SK-N-MC (cell line): ENCODE results near the gene AJUBA.

ENCODE experiments used
- DNase-seq: peaks from one replicate; pipeline ENCODE4 v3.0.0-alpha.2; 2011; ENCODE audit warnings: low read depth, low spot score
- H3K27ac ChIP-seq: fragments of 200-600 bp; sonication (generic); 2 replicates; pipeline ENCODE4 v1.5.1; 2016; ENCODE audit warnings: mixed run types
- H3K36me3 ChIP-seq: fragments of 200-600 bp; sonication (generic); 2 replicates; pipeline ENCODE4 v1.6.1; 2017; ENCODE audit warnings: antibody characterized with exemption, low read length, mixed read lengths; ENCODE audit not compliant: insufficient read depth
- H3K4me3 ChIP-seq: fragments of 200-600 bp; sonication (generic); 2 replicates; pipeline ENCODE4 v1.5.1; 2016
- H3K9ac ChIP-seq: fragments of 200-600 bp; sonication (generic); 2 replicates; pipeline ENCODE4 v1.8.0; 2017; ENCODE audit warnings: mixed run types, mixed read lengths; ENCODE audit not compliant: insufficient read length
- H3K9me3 ChIP-seq: fragments of 200-600 bp; sonication (generic); 2 replicates; pipeline ENCODE4 v1.6.1; 2017; ENCODE audit warnings: low read depth, mild to moderate bottlenecking, antibody characterized with exemption, low read length, moderate library complexity, mixed read lengths
- EZH2 ChIP-seq: fragments of 200-600 bp; sonication (generic); IDR thresholded peaks from one replicate; pipeline ENCODE4 v1.6.1; 2017; ENCODE audit warnings: antibody characterized with exemption
- FOXP2 ChIP-seq: optimal IDR thresholded peaks from 2 replicates; pipeline ENCODE3; 2011; ENCODE audit warnings: mild to moderate bottlenecking, moderate library complexity; ENCODE audit not compliant: insufficient read depth; ENCODE audit errors: extremely low read length, control extremely low read depth
- POLR2AphosphoS5 ChIP-seq: IDR thresholded peaks from 2 replicates; pipeline ENCODE4 v1.6.1; 2012; ENCODE audit warnings: mild to moderate bottlenecking, low read depth, low read length, borderline replicate concordance

The AJUBA gene

DNA sequence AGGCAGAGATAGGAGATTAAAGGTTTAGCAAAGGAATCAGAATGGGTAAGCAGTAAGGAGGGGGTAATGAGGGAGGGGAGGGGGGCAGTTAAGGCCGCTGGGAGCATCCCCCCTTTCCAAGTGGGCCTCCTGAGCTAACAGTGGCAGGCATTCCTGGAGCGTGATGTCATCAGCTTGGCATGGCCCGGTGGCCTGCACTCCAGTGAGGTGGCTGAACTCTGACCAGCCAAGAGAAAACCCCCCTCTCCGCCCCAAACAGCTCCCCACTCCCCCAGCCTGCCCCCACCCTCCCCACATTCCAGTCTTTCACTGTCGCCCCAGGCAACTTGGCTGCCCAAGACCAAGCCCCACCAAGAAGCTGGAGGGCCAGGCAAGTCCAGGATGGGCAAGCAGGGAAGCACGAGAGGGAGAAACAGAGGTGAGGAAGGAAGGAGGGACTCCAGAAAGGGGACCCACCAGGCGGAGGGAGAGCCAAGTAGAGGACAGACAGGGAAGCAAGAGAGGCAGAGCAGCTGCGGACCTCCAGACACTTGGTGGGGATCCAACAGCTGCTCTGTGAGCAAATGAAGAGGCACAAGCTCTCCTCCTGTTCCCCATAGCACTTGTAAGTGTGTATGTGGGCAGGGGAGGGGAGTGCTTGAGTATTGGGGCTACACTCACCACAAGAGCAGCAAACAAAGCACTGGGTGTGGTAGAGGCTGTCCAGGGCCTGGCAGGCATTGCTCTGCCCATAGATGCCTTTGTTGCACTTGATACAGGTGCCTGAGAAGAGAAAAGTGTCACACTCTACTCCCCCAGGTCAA lies 4.5 kb downstream of the AJUBA start:
- H3K9ac ChIP-seq, result peak overlapping the region; percentile 71
- H3K4me3 ChIP-seq, result peak overlapping the region; percentile 83
- no peak for DNase-seq
- no peaks in the 10 kb centered on the region for H3K9me3 ChIP-seq
- TF ChIP-seq FOXP2 (no peak), POLR2AphosphoS5 (no peak), EZH2 (no peak)
- H3K36me3 ChIP-seq, result peaks cover 46% of the 10 kb centered on the region
- peak overlapping the region; percentile 90 for H3K27ac ChIP-seq

DNA sequence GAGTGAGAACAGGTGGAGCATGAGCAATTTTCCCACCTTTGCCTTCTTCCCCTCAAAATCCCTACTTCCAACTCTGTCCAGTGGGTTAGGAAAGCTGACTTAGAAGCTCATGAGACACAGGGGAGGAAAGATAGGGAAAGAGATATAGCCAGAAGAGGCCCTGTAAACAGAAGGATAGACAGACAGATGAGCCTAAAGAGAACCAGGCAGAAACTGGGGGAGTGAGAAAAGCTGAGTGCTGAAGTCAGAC lies 5.0 kb downstream of the AJUBA start:
- peaks cover 51% of the 10 kb centered on the region for H3K36me3 ChIP-seq
- TF ChIP-seq POLR2AphosphoS5, result no peak
- no peak for TF ChIP-seq EZH2
- TF ChIP-seq FOXP2, result no peak

DNA sequence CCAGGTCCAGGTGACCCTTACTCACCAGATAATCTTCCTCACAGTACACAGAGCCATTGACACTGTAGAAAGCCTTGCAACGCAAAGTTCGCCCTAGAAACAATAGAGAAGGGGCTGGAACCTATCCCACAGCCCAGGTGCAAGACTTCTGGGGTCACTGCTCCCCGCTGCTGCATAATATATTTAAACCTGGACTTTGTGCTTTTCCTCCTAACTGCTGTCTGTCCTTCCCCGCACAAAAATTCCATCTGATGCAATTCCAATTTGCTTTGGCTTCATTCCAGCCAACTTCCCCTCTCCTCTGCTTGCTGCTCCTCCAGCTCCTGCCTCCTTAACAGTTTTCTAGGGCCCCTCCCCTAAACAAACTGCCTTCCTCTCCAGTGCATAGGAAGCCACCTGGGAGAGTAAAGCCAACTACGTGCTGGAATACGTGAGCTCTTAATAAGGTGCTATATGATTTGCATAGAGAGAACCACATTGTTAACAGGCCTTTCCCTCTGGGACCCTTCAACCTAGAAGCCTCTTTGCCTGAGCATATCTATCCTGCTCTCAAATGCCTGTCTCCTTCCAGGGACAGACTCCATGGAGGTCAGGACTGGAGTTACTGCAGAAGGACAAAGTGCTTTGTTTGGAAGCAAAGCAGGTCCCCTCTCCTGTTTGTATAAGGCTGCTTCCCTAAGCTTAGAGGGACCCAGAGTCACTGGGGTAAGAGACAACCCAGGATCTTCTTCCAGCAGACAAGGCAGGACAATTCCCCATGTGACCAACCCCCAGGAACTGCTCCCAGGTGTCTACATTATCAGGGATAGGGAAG lies 5.5 kb downstream of the AJUBA start:
- peak overlapping the region; percentile 62 for H3K4me3 ChIP-seq
- peak overlapping the region; percentile 71 for H3K9ac ChIP-seq
- DNase-seq, result no peak
- no peaks in the 10 kb centered on the region for H3K9me3 ChIP-seq
- peaks cover 56% of the 10 kb centered on the region for H3K36me3 ChIP-seq
- H3K27ac ChIP-seq, result peak overlapping the region; percentile 90
- no peak for TF ChIP-seq POLR2AphosphoS5
- TF ChIP-seq EZH2, result no peak

More for the DNA sequence above, 5.0 kb downstream of the AJUBA start:
- Histone ChIP-seq H3K9me3 (no peaks in the 10 kb centered on the region), H3K9ac (peak overlapping the region; percentile 71), H3K4me3 (peak overlapping the region; percentile 62), H3K27ac (peak overlapping the region; percentile 90)
- no peak for DNase-seq

DNA sequence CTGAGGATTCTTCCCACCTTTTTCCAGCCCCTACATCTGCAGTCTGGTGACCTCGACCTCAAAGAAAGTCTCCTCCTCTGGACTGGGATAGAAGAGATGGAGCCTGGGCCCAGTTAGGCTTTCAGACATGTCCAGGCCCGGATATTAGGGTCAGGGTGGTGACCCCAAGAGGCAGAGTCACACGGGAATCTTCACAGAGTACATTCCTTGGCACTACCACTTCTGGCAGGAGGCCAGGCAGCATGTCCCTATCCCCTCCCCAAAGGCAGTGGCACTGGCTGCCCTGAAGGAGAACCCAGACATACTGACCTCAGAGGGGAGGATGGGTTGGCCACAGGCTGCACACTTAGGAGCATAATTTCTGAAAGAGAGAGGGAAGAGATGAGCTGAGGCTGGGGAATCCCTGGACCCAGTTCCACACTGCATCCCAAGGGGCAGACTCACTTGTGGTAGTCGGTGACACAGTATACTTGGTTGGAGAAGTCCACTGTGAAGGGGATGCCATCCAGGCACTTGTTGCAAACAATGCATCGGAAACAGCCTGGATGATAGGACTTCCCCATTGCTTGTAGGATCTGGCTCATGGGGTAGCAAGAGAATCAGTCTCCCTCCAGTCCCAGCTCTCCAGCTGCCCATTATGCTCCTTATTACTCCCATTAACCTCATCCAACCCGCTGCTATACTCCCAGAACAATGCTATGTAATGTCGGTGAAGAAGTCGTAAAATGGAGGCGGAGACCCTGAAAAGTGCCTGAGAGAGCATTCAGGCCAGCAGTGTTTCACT lies 7.6 kb downstream of the AJUBA start:
- Histone ChIP-seq H3K9me3 (no peaks in the 10 kb centered on the region), H3K27ac (no peak overlapping the region; the same call in 1 of the 2 replicates), H3K9ac (no peak overlapping the region), H3K4me3 (no peak overlapping the region), H3K36me3 (peaks cover 65% of the 10 kb centered on the region)
- TF ChIP-seq FOXP2 (no peak), POLR2AphosphoS5 (no peak), EZH2 (no peak)
- no peak for DNase-seq

DNA sequence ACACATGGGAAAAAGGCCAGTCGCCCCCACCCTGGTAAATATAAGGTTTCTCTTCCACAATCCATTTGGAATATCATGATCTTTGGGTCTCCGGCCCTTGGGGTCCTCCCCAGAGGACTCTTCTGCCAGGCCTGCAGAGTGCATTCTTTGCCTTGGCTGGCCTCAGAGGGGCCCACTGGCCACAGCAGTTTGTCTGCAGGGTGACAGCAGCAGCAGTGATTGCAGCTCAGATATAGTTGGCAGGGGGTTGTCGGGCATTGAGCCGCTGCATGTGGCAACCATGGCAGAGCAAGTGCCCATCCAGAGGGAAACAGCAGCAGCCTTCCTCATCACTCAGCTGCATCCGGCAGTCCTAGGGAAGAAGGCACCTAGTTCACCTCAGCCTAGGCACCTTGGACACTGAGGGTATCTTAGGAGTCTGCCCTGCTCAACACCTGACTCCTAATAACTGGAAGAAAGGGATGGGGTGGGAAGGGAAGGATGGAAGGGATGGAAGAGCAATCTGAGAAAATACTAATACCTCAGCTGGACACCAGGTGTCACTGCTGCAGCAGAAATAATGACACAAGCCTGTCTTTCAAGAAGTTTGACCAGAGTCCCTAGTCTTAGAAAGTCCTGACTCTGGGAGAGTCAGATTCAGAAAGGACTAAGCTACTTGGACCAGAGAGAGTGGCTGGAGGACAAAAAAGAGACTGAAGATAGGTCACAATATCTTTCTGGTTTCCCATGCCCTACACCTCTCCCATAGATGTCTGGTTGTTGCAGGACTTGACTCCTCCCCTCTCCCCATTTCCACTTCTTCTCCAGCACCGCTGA lies 8.9 kb downstream of the AJUBA start:
- no peak overlapping the region for H3K9ac ChIP-seq
- no peak overlapping the region for H3K27ac ChIP-seq
- TF ChIP-seq POLR2AphosphoS5 (no peak), EZH2 (no peak), FOXP2 (no peak)
- H3K4me3 ChIP-seq, result no peak overlapping the region
- H3K9me3 ChIP-seq, result no peaks in the 10 kb centered on the region
- H3K36me3 ChIP-seq, result peaks cover 68% of the 10 kb centered on the region
- no peak for DNase-seq

DNA sequence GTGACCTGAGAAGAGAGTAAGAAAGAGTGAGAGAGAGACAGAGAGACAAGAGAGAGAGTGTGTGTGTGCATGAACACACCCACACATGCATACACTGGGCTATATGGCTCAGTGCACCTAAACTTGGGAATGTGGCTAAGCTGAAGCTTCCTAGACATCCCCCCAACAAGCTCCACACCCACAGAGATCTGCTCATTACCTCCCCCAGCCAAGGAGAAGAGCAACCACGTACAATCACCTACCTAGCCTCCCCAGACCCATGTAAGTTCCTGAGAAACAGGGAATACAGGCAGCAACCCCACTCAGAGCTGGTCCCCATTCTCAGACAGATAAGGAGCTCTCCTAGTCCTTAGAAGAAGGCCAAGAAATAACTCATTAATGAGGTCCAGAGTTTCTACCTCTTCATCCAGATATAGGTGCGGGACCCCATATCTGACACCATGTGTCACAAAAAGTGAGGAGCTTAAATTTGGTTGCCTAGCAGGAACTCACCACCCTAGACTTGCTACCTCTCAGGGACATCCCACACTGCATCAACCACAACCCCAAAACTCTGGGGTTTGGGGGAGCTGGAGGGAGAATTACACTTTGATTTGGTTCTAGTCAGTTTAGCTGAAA lies 9.9 kb downstream of the AJUBA start:
- H3K4me3 ChIP-seq, result no peak overlapping the region
- peaks cover 64% of the 10 kb centered on the region for H3K36me3 ChIP-seq
- H3K27ac ChIP-seq, result 0 out of 2 replicates have a peak overlapping the region, but pooled peaks have one; percentile 35
- no peak overlapping the region for H3K9ac ChIP-seq
- no peak for DNase-seq
- no peaks in the 10 kb centered on the region for H3K9me3 ChIP-seq
- TF ChIP-seq FOXP2 (no peak), POLR2AphosphoS5 (no peak), EZH2 (no peak)

DNA sequence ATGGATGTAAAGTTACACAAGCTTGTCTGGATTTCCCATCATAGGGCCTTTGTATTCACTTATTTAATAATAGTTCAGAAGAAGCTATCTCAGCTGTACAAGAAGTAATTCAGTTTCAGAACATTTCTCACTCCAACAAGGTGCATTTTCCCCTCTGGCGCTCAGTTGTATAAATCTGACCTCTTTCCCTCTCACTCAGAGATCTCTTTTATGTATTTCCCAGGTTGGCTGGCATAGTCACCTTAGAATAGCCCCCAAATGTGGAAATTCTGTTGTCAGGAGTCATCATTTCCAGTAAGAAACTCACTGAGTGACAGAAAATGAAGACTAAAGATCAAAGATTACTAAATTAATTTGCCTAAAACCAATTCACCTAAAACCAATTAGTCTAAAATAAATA lies 11.2 kb downstream of the AJUBA start:
- Histone ChIP-seq H3K9ac (no peak overlapping the region), H3K4me3 (no peak overlapping the region), H3K9me3 (no peaks in the 10 kb centered on the region), H3K27ac (peak overlapping the region; percentile 36; the same call in 1 of the 2 replicates), H3K36me3 (peaks cover 60% of the 10 kb centered on the region)
- TF ChIP-seq EZH2 (no peak), FOXP2 (no peak), POLR2AphosphoS5 (no peak)
- no peak for DNase-seq
